Medulla oblongata (tissue), 1 donor: ENCODE data around the gene GSS.
"Not testable (repeated sequence)": the region's sequence is repeated elsewhere in the genome, so short reads cannot be mapped to it uniquely, and the experiment has no call there.

Source experiments
- DNase-seq: peaks from one replicate; pipeline ENCODE4 v3.0.0-alpha.2; 2015; ENCODE audit errors: extremely low spot score

Gene GSS

DNA sequence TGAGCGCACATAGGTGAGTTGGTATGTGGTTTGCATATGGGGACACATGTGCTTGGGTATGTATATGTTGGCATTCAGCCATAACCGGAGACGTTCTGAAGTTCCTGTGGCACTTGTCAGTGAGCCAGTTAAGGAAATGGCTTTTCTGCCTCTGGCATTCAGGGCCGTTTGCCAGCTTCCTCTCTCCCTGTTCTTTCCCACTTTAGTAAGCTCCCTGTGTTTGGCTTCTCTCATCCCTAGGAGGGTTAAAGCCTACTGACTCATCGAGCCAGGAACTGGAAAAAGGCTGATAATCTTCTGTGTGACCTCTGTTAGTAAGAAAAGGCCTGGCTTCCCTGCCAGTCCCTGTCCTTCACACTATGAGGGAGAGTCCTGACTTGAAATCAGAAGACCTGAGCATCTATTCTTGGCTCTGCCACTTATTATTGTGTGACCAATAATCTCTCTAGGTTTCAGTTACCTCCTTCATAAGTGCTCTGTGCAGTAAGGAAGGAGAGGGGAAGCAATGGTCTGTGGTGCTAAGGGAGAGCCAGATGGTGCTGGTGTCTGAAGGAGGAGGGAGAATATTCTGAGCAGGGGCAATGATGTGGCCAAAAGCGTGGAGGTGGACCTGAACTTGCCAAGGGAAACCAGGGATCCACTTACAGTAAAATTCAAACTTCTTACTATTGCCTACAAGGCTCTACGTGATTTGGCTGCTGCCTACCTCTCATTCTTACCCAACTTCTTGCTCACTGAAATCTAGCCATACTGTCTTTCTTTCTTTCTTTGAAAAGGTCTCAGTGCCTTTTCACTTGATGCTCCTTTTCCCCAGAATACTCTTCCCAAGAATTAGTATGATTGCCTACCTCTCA lies 47.8 kb downstream of the GSS start:
- DNase-seq: peak; percentile 14

DNA sequence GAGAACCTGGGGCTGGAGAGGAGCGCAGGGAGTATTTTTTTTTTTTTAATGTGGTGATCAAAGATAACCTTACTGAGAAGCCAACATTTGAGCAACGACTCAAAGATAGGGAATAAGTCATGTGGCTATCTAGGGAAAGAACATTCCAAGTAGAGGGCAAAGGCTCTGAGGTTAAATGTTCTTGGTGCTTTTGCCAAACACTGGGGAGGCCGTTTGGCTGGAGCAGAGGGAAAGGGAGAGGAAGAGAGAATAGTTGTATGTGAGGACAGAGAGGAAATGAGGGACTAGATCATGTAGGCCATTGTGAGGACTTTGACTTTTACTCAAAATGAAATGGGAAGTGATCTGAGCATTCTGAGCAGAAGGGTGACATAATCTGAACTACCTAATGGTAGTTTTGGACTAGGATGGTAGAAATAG lies 51.4 kb downstream of the GSS start:
- DNase-seq: peak; percentile 37

- not testable (repeated sequence) for DNase-seq
These were observed 56.9 kb downstream of the GSS start for GRCh38 chr20:34898731-34899130.

GRCh38 chr20:34898129-34898528 lies 57.5 kb downstream of the GSS start:
- not testable (repeated sequence) for DNase-seq

- no peak for DNase-seq
These were observed 59.5 kb downstream of the GSS start for GRCh38 chr20:34896086-34896621.

- DNase-seq: no peak
These were observed 60.1 kb downstream of the GSS start for GRCh38 chr20:34895465-34895864.

GRCh38 chr20:34894723-34895122 lies 60.9 kb downstream of the GSS start:
- DNase-seq: no peak

- no peak for DNase-seq
These were observed 62.9 kb downstream of the GSS start for GRCh38 chr20:34892671-34893070.

GRCh38 chr20:34891166-34892062 lies 64.2 kb downstream of the GSS start:
- no peak for DNase-seq

- no peak for DNase-seq
These were observed 67.1 kb downstream of the GSS start for GRCh38 chr20:34888468-34888867.

DNA sequence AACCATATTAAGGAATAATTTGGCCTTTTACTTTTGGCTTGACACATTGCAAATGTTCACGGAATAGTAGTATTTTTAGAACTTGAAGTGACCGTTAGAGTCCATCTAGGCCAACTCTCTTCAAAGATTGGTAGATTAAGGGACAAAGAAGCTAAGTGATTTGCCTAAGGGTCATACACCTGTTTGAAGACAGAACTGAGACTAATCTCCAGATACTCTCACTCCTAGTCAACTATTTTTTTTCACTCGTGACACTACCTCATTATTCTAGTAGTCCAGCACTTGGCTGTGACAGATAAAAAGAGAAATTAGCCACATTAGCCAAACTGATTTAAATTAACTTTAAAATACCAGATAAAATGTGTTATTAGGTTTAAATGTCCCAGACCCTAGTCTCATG lies 68.6 kb downstream of the GSS start:
- no peak for DNase-seq

DNA sequence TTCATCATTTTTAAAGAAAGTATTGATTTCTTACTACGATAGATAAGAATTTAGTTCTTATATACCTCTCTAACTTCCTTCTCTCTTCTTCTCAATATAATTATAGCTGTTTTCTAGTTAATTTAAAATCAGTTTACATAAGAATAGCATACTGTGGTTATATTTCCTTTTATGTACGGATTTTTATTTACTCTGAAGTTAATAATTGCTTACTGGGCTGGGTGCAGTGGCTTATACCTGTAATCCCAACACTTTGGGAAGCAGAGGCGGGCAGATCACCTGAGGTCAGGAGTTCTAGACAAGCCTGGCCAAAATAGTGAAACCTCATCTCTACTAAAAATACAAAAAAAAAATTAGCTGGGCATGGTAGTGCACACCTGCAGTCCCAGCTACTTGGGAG lies 69.5 kb downstream of the GSS start:
- no peak for DNase-seq

DNA sequence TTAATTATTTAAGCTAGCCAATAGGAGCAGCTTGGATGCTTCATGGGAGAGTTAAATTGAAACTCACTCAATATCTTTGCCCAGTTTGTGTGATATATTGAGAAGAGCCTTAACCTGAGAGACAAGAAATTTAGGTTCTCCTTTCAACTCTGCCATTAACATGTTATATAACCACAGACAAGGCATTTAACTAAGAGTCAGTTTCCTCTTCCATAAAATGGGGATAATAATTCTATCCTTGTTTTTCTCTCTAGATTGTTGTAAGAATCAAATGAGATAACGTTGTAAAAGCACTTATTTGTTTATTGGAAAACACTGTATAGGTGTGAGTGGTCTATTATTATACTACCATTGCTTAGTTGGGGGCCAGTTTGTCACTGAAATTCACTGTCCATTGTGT lies 71.3 kb downstream of the GSS start:
- no peak for DNase-seq

- no peak for DNase-seq
These were observed 71.8 kb downstream of the GSS start for GRCh38 chr20:34883809-34884208.

- DNase-seq: no peak
These were observed 72.4 kb downstream of the GSS start for GRCh38 chr20:34883087-34883688.

- DNase-seq: no peak
These were observed 73.9 kb downstream of the GSS start for GRCh38 chr20:34881689-34882088.

GRCh38 chr20:34880971-34881370 lies 74.6 kb downstream of the GSS start:
- DNase-seq: not testable (repeated sequence)

- peak; percentile 63 for DNase-seq
These were observed 75.3 kb downstream of the GSS start for GRCh38 chr20:34880215-34880850.
